PC-9 (cell line): ENCODE results near the gene GALNT2.

Experiments used
- CTCF ChIP-seq: fragments of 200-600 bp; sonication (generic); conservative IDR thresholded peaks from 2 replicates; pipeline ENCODE4 v1.6.1; 2017; ENCODE audit warnings: mixed run types, antibody characterized with exemption, mild to moderate bottlenecking, moderate library complexity
- EZH2 ChIP-seq: fragments of 200-600 bp; sonication (generic); IDR thresholded peaks from 2 replicates; pipeline ENCODE4 v1.8.0; 2017; ENCODE audit warnings: antibody characterized with exemption, low read depth

DNA sequence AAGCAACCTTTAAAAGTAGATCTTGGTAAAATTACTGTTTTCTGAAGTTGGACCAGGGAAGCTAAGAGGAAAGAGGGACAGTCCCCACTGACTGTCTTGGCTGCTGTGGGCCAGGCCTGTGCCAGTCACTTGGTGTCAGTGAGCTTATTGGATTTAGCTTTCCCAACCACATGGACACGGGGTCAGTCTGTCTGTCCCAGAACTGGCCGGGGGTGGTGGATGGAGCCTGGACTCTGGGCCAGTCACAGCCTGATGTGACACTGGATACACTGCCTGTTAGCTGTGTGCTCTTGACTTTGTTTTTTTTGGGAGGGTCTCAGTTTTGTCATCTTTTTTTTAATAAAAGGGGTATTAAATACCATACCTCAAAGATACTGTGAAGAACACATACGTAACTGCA, 96.7 kb downstream of the GALNT2 start:
- TF ChIP-seq CTCF, result no peak
- no peak for TF ChIP-seq EZH2
